GM19438 (cell line): ENCODE data around the gene CASK.

Source experiments
- ATAC-seq: cut with Tn5 transposase; IDR thresholded peaks from one replicate; pipeline ENCODE4 v1.9.1; 2021; ENCODE audit warnings: low read depth; ENCODE audit not compliant: unreplicated experiment

The CASK gene

GRCh38 chrX:41599507-41599906 is 323.8 kb downstream of the CASK start:
- no peak for ATAC-seq

- ATAC-seq, result peak; percentile 97
Measured at GRCh38 chrX:41596596-41596995, 326.8 kb downstream of the CASK start.

- ATAC-seq, result no peak
Measured at GRCh38 chrX:41594634-41595033, 328.7 kb downstream of the CASK start.

GRCh38 chrX:41591906-41592305 is 331.4 kb downstream of the CASK start:
- ATAC-seq, result no peak

- ATAC-seq, result no peak
Measured at GRCh38 chrX:41590641-41591040, 332.7 kb downstream of the CASK start.

- no peak for ATAC-seq
Measured at GRCh38 chrX:41589634-41590270, 333.6 kb downstream of the CASK start.

- ATAC-seq, result no peak
Measured at GRCh38 chrX:41588271-41588670, 335.1 kb downstream of the CASK start.

GRCh38 chrX:41580423-41581064 is 342.8 kb downstream of the CASK start:
- no peak for ATAC-seq

GRCh38 chrX:41563876-41564275 is 359.5 kb downstream of the CASK start:
- no peak for ATAC-seq

GRCh38 chrX:41561045-41561444 is 362.3 kb downstream of the CASK start:
- ATAC-seq, result peak; percentile 85

GRCh38 chrX:41559235-41560052 is 363.9 kb downstream of the CASK start:
- ATAC-seq, result no peak

GRCh38 chrX:41558531-41558930 is 364.8 kb downstream of the CASK start:
- ATAC-seq, result no peak

GRCh38 chrX:41556958-41557357 is 366.4 kb downstream of the CASK start:
- no peak for ATAC-seq

- ATAC-seq, result no peak
Measured at GRCh38 chrX:41553688-41554087, 369.7 kb downstream of the CASK start.

GRCh38 chrX:41548411-41548810 is 374.9 kb downstream of the CASK start:
- ATAC-seq, result no peak

- no peak for ATAC-seq
Measured at GRCh38 chrX:41543668-41544067, 379.7 kb downstream of the CASK start.

- no peak for ATAC-seq
Measured at GRCh38 chrX:41543025-41543424, 380.3 kb downstream of the CASK start.

GRCh38 chrX:41542536-41542935 is 380.8 kb downstream of the CASK start:
- no peak for ATAC-seq

- no peak for ATAC-seq
Measured at GRCh38 chrX:41542135-41542534, 381.2 kb downstream of the CASK start.

- no peak for ATAC-seq
Measured at GRCh38 chrX:41541386-41541785, 382.0 kb downstream of the CASK start.

- no peak for ATAC-seq
Measured at GRCh38 chrX:41538707-41539106, 384.6 kb downstream of the CASK start.

- no peak for ATAC-seq
Measured at GRCh38 chrX:41530085-41530484, 393.3 kb downstream of the CASK start.
